Right lobe of liver (tissue), 6 donors: ENCODE data around the gene GJC1. TPM values are rescaled to one million over a fixed set of nuclear protein-coding genes. Genes with fewer than 3 reads are reported as not detected.

Source experiments
- ATAC-seq, 4 donors: fragments of 200-7000 bp; cut with Tn5 transposase; one replicate each; pipeline ENCODE4 v1.9.1; 2020; ENCODE audit warnings: mild to moderate bottlenecking in 4 of 4, moderate library complexity in 4 of 4
- DNase-seq, 3 donors: peaks; one replicate each; pipeline ENCODE4 v3.0.0-alpha.2; 2020
- H3K27ac ChIP-seq, 3 donors: fragments of 200-600 bp; one replicate each; pipeline ENCODE4 v1.8.0; 2022
- H3K27me3 ChIP-seq, 2 donors: fragments of 200-600 bp; one replicate each; pipeline ENCODE4 v1.8.0; 2022
- H3K36me3 ChIP-seq, 4 donors: fragments of 200-600 bp; sonication (generic) in 1 of 4; one replicate each; pipeline versions ENCODE4 v1.5.1 to v1.8.0; 2017 to 2022; ENCODE audit warnings: control low read depth in 1 of 4
- H3K4me1 ChIP-seq, 4 donors: fragments of 200-600 bp; sonication (generic) in 1 of 4; one replicate each; pipeline versions ENCODE4 v1.5.1 to v1.8.0; 2017 to 2022; ENCODE audit warnings: control low read depth in 1 of 4
- H3K4me3 ChIP-seq, 3 donors: fragments of 200-600 bp; one replicate each; pipeline ENCODE4 v1.8.0; 2022
- H3K9me3 ChIP-seq, 4 donors: fragments of 200-600 bp; sonication (generic) in 1 of 4; one replicate each; pipeline versions ENCODE4 v1.5.1 to v1.8.0; 2017 to 2022; ENCODE audit warnings: control low read depth in 1 of 4
- CTCF ChIP-seq, 4 donors: fragments of 200-600 bp in 3 of 4; fragments of 450-650 bp in 1 of 4; IDR thresholded peaks; one replicate each; pipeline versions ENCODE4 v1.5.1 to v1.8.0; 2016 to 2022; ENCODE audit warnings: antibody characterized with exemption in 4 of 4, mild to moderate bottlenecking in 2 of 4
- POLR2A ChIP-seq: fragments of 450-650 bp; IDR thresholded peaks from one replicate; pipeline ENCODE4 v1.6.1; 2017; ENCODE audit warnings: antibody characterized with exemption, mild to moderate bottlenecking
- WGBS: methylation state at CpG from one replicate; pipeline ENCODE4 v1.1.6; 2018; ENCODE audit warnings: low coverage, low lambda C conversion rate; ENCODE audit not compliant: insufficient coverage; ENCODE audit errors: missing lambda C conversion rate; 5-methylcytosine and 5-hydroxymethylcytosine counted together
- intact Hi-C, 2 donors: fragments of 100-400 bp; cut with DNase I; formaldehyde crosslinking; loops; one replicate each; pipeline versions ENCODE4 v1.11.2 to v1.14.1; 2022
- total RNA-seq, 6 experiments: library from RNA; depleted of rRNA in 2 of 6; stranded (reverse); fragments of >200 nt in 2 of 6; fragmentation: NEBNext Ultra II Directional in 3 of 6; extraction: Animal tissue kit (Norgen Biotek cat#: 25700) in 3 of 6; gene quantifications; one replicate each; pipeline versions ENCODE4 v1.1.0 to v1.2.4, GENCODE V29; 2016 to 2023
- donor health status: DM: no; HTN: yes; CAD: no.
- donor health status: DM: no; HTN: no; CAD: no.
- donor health status: DM: no; HTN: no; CAD: no.
- donor health status: DM: no; HTN: yes; CAD: no.
- donor health status: DM: no; HTN: yes; CAD: no.

Gene GJC1
- total RNA-seq, 6 experiments from 2014 or later, result 0.18 to 0.84 (median 0.33) TPM

- H3K4me1 ChIP-seq, result no peaks in the 10 kb centered on the region
- H3K4me3 ChIP-seq, result no peak overlapping the region
- peaks cover 5 to 81% (median 31%) of the 10 kb centered on the region in 4 donors for H3K36me3 ChIP-seq
- no peak for DNase-seq
- ATAC-seq, result no peak
- H3K27me3 ChIP-seq, result no peaks in the 10 kb centered on the region
- intact Hi-C loops, result no loop called here
- no peaks in the 10 kb centered on the region for H3K9me3 ChIP-seq
- TF ChIP-seq CTCF (IDR thresholded peaks at IDR 0.05), result no peak
- 94% methylated on average over 5 of the region's 6 CpGs for WGBS
- no peak overlapping the region for H3K27ac ChIP-seq
Measured at GRCh38 chr17:44875761-44876160, 45.7 kb upstream of the GJC1 start.

DNA sequence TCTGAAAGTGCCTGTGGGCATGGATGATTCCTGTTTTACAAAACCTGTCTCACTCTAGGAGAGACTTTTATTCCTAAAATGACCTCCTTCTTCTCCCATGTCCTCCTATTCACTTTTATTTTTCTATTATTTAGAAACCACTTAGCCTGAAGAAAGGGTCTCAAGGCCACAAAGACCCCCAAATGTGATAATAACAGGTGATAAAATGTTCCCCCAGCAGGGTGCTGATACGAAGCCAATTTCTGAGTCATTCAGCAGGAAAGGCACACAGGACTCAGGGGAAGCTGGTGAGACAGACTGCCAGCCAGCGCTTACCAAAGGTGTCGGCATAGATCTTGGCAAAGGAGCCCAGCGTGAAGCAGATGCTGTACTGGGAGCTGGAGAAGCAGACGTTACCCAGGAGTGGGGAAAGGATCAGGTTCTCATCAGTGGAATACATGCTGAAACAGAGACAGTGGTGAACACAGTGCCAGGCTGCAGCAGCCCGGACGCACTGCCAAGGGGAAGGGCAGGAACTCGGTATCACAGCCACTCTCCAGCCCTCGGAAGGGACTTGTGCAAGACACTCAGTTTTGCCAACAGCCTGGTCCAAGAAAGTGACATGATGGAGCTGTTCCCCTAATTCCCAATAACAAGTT lies 42.2 kb upstream of the GJC1 start:
- H3K36me3 ChIP-seq, result peaks cover 5 to 72% (median 21%) of the 10 kb centered on the region in 4 donors
- WGBS, result 41% methylated on average over 2 of the region's 9 CpGs
- no peak for TF ChIP-seq POLR2A
- TF ChIP-seq CTCF (IDR thresholded peaks at IDR 0.05), result no peak
- H3K4me3 ChIP-seq, result no peak overlapping the region
- DNase-seq (no peak), ATAC-seq (peak in 2 of 4 donors; percentile 21 to 28)
- H3K9me3 ChIP-seq, result no peaks in the 10 kb centered on the region
- no peaks in the 10 kb centered on the region for H3K4me1 ChIP-seq
- H3K27ac ChIP-seq, result no peak overlapping the region
- intact Hi-C loops, result no loop called here
- no peaks in the 10 kb centered on the region for H3K27me3 ChIP-seq

DNA sequence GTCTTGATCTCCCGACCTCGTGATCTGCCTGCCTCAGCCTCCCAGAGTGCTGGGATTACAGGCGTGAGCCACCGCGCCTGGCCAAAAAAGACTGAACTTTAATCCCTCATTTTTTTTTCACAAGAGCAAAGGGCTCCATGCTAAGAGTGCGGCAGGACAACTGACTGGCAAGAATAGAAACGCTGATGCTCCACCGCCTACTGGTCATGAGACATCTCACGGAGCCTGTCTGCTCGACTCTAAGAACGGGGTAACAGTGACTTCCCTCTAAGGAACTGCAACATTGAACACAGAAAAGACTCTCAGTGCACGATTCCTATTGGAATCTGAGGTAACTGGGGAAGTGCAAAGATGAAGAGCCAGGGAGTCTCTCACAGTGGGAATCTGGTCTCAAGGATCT lies 41.5 kb upstream of the GJC1 start:
- intact Hi-C loops, result no loop called here
- H3K27me3 ChIP-seq, result no peaks in the 10 kb centered on the region
- no peaks in the 10 kb centered on the region for H3K4me1 ChIP-seq
- TF ChIP-seq POLR2A (no peak), CTCF (IDR thresholded peaks at IDR 0.05) (no peak)
- no peak overlapping the region for H3K27ac ChIP-seq
- no peak for ATAC-seq
- H3K36me3 ChIP-seq, result peaks cover 5 to 72% (median 19%) of the 10 kb centered on the region in 4 donors
- DNase-seq, result no peak
- WGBS, result 84% methylated on average over 12 of the region's 12 CpGs
- H3K9me3 ChIP-seq, result no peaks in the 10 kb centered on the region
- no peak overlapping the region for H3K4me3 ChIP-seq

DNA sequence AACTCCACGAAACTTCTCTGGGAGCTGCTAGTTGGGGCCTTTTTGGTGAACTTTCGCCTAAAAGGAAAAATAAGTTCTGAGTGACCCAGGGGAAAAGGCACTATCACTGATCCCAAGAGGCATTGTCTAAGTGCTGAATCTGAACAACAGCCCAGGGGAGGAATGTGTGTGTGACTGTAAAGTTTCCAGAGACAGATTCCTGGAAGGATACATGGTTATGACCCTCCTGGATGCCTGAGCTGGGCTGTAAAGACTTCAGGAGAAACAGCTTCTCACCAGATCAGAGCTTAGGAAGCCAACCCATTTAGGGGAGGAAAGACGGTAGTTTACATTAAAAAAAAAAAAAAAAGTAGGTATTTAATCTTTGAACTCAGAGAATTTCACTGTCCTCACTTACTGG lies 37.8 kb upstream of the GJC1 start:
- no peaks in the 10 kb centered on the region for H3K4me1 ChIP-seq
- DNase-seq (no peak), ATAC-seq (no peak)
- no peak overlapping the region for H3K27ac ChIP-seq
- intact Hi-C loops, result loop anchor here in 1 of 2 donors (5.0 kb wide), 1 partner anchor 91 kb away; no protein-coding TSS in a partner anchor
- H3K9me3 ChIP-seq, result no peaks in the 10 kb centered on the region
- no peaks in the 10 kb centered on the region for H3K27me3 ChIP-seq
- WGBS, result 57% methylated on average over 1 of the region's 3 CpGs
- H3K4me3 ChIP-seq, result no peak overlapping the region
- no peak for TF ChIP-seq CTCF (IDR thresholded peaks at IDR 0.05)
- TF ChIP-seq POLR2A, result no peak
- H3K36me3 ChIP-seq, result peaks cover 5 to 68% (median 21%) of the 10 kb centered on the region in 4 donors
